Measurements from ENCODE around the gene FSCN2. TPM values are rescaled to one million over a fixed set of nuclear protein-coding genes. Genes with fewer than 3 reads are reported as not detected.

FSCN2 gene
- total RNA-seq, 2 experiments from 2014 or later: 0.21 to 0.50 TPM

GRCh38 chr17:81535007-81535328 is 6.8 kb downstream of the FSCN2 start:
- CTCF ChIA-PET: no interaction called here
- POLR2A ChIA-PET: no interaction called here

GRCh38 chr17:81535480-81536298 is 7.5 kb downstream of the FSCN2 start:
- POLR2A ChIA-PET: interaction anchor here (0.7 to 0.9 kb wide), 2 partner anchors 22 to 27 kb away, joined by 3 to 4 read pairs; no protein-coding TSS in a partner anchor
- CTCF ChIA-PET: interaction anchor here (1.0 kb wide), 1 partner anchor 17 kb away, joined by 4 read pairs; no protein-coding TSS in a partner anchor

DNA sequence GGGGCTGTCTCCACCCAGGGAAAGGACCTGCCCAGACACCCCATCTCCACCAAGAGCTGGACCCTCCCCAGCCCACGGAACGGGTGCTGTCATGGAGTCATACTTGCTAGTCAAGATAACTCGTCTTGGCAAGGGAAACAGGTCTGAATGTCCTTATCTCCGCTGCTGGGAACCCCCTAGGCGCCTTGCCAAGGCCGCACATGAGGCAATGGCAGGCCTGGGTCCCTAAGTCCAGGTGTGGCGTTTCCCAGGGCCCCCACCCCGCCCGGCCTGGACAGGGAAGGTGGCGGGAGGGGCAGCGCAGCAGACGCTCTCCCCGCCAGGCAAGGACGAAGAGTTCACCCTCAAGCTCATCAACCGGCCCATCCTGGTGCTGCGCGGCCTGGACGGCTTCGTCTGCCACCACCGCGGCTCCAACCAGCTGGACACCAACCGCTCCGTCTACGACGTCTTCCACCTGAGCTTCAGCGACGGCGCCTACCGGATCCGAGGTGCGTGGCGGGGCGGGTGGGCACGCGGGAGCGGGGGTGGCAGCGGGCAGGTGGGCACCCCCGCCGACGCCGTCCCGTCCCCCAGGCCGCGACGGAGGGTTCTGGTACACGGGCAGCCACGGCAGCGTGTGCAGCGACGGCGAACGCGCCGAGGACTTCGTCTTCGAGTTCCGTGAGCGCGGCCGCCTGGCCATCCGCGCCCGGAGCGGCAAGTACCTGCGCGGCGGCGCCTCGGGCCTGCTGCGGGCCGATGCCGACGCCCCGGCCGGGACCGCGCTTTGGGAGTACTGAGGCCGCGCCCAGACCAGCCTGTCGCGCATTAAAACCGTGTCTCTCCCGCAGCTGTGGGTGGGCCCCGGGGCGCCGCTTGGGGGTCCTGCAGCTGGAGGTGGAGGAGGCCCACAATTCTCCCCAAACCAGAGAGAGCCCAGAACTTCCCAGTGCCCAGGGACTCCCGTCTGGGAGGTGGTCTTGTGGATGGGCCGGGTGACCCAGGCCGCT is 8.4 kb downstream of the FSCN2 start:
- POLR2A ChIA-PET: interaction anchor here (0.7 to 0.9 kb wide), 2 partner anchors 23 to 28 kb away, joined by 3 to 4 read pairs; no protein-coding TSS in a partner anchor
- CTCF ChIA-PET: interaction anchor here (1.0 to 1.2 kb wide), 2 partner anchors 14 to 18 kb away, joined by 3 to 4 read pairs; no protein-coding TSS in a partner anchor

GRCh38 chr17:81537343-81537855 is 9.2 kb downstream of the FSCN2 start:
- ChIA-PET CTCF (interaction anchor here (1.2 kb wide), 1 partner anchor 13 kb away, joined by 3 read pairs; no protein-coding TSS in a partner anchor), POLR2A (interaction anchor here (0.7 to 1.1 kb wide), 2 partner anchors 15 to 22 kb away, joined by 3 to 4 read pairs; partner anchors contain the start of gene FAAP100)

- ChIA-PET CTCF (interaction anchor here (1.2 kb wide), 1 partner anchor 13 kb away, joined by 3 read pairs; no protein-coding TSS in a partner anchor), POLR2A (interaction anchor here (0.7 to 1.1 kb wide), 2 partner anchors 14 to 23 kb away, joined by 3 to 4 read pairs; partner anchors contain the start of gene FAAP100)
These were observed 9.8 kb downstream of the FSCN2 start for GRCh38 chr17:81537856-81538555.

DNA sequence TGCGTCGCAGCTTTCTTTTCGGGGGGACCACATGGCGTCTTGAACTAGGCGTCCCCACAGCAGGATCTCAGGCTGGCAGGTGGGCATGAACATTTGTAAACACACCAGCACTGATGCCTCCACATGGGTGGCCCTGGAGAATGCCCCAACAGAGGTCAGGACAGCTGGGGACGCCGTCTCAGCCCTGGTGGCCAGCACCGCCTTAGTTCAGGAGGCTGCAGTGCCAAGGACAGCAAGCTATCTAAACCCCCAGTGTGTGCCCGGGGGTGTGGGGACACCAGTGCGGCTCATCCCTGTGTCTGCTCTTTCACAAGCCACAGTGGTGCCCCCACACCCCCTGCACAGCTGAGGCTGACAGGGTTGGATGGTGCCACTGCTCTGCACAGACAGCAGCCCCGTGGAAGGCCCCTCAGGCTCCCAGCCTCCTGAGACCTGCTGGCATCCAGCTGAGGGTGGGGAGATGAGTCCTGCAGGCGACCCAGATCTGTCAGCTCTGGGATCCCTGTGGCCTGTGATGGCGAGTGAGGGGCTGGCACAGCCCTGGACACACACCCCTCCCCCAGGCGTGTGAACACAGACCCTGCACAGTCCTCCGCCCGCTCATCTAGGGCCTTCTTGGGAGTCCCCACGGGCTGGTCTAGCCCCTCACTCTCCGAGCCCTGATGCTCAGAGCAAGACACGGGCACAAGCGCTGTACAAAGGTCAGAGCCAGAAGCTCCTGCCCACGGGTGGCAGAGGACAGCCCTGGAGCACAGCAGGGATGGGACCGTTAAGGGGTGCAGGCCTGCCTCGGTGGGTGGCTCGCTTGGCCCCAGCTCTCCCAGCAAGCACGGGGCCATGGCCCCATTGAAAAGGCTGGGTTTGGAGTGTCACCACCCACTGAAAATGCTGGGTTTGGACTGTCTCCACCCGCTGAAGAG is 10.7 kb downstream of the FSCN2 start:
- CTCF ChIA-PET: no interaction called here

DNA sequence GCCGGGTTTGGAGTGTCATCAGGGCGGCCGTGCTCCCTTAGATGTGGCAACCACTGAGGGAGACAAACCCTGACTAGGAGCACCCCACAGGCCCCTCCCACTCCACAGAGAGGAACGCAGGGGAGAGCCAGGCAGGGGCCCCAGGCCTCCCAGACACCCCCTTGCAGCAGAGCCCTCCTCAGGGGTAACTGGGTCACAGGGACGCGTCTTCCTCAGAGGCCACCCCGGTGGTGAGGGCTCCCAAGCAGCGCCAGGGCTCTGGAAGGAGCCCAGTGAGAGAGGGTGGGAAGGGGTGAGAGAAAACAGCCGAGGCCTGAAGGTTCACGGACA is 11.4 kb downstream of the FSCN2 start:
- CTCF ChIA-PET: no interaction called here
- POLR2A ChIA-PET: no interaction called here

More for the DNA sequence above, 10.7 kb downstream of the FSCN2 start:
- POLR2A ChIA-PET: interaction anchor here (1.1 kb wide), 1 partner anchor 13 kb away, joined by 4 read pairs; the partner anchor contains the start of gene FAAP100

- POLR2A ChIA-PET: no interaction called here
- CTCF ChIA-PET: no interaction called here
These were observed 11.9 kb downstream of the FSCN2 start for GRCh38 chr17:81539961-81540675.

- POLR2A ChIA-PET: no interaction called here
- CTCF ChIA-PET: no interaction called here
These were observed 12.5 kb downstream of the FSCN2 start for GRCh38 chr17:81540676-81541027.

- ChIA-PET CTCF (no interaction called here), POLR2A (no interaction called here)
These were observed 12.9 kb downstream of the FSCN2 start for GRCh38 chr17:81541123-81541522.

GRCh38 chr17:81542431-81543338 is 14.5 kb downstream of the FSCN2 start:
- ChIA-PET POLR2A (interaction anchor here (1.0 kb wide), 1 partner anchor 9 kb away, joined by 4 read pairs; the partner anchor contains the start of gene FAAP100), CTCF (no interaction called here)

DNA sequence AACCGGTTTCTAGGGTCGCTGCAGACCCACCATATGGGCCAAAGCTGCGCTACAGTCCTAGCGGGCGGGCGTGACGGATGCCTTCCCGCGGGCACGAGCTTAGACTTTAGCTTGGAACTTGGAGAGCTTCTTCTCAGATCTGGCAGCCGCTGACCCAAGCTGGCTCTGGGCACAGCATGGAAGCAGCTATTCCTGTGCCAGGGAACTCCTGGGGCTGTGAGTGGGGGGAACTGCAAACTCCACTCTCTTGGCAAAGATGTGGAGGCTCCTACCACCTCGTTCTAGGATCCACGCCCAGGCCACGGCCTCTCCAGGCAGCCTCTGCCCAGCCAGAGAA is 15.1 kb downstream of the FSCN2 start:
- ChIA-PET POLR2A (interaction anchor here (1.0 kb wide), 1 partner anchor 9 kb away, joined by 4 read pairs; the partner anchor contains the start of gene FAAP100), CTCF (no interaction called here)

DNA sequence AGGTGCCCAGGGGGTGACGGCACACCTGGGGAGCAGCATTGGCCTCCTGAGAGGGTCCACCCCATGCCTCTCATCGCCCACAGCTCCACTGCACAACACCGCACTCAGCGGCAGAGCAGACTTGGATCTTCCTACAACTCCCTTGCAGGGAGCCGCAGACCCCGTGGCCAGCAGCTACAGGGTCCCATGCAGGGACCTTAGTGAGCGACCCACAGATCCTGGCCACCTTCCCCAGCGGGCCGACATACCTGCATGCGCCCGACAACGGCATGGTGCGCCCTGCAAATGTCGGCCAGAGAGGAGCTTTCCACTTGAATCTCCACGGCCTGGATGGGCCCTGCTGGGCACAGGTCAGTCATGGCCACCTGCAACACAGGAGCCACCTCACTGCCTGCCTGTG is 15.6 kb downstream of the FSCN2 start:
- ChIA-PET CTCF (no interaction called here), POLR2A (no interaction called here)

DNA sequence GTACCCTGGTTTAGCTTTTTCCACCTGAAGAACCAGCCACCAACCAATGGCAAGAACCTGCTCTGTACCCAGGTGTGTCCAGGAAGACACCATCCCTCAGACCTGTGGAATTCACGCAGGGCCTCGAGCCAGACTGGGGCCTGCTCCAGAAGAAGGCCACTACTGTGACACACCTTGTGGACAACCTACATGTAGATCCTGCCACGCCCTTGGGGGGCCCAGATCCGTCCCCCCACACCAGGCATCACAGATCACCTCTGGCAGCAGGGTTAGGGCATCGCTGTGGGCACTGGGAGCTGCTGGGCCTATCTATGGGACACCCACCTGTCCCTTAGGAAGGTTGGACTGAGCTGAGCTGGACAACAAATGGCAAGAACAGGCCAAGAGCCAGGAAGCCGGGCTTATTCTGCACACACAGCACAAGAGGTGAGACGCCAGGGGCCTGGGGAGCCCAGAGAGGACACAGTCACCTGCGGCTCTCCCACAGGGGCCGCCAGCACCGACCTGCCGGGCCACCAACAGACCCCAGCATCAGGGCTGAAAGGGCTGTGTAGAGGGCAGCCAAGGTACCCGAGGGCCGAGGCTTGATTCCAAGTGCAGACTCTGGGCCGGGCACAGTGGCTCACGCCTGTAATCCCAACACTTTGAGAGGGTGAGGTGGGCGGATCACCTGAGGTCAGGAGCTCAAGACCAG is 16.3 kb downstream of the FSCN2 start:
- POLR2A ChIA-PET: no interaction called here

DNA sequence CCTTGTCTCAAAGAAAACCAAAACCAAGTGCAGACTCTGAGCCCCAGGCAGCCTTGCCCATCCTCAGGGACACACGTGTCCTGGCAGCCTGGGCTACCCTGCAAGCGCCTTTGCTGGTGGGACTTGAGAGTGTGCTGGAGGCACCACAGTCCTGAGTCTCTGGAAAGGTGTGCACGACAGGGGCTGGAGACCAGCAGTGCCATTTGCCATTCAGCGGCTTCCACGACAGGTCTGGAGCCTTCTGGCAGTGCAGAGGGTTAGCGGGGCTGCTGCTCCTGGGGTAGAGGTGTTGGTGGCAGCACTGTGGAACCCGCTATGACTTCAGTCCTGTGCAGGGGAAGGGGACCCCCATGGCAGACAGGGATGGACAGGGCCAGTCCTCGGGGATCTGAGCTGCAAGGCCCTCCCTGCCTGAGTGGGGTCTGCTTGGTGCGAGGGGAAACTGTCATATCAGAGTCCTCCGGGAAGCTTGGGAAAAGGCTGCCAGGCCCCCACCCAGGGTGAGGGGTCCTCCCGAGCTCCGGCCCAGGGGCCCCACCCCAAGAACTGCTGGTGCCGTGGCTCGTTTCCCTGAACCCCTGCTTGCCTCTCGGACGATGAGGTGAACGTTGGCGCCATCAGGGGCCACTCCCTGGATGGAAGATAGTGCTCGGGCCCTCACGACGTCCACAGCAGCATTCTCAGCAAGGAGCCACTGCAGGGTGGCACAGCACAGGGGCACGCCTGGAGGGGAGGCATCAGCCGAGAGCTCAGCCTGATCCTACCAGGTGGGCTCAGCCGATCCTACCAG is 17.2 kb downstream of the FSCN2 start:
- ChIA-PET POLR2A (no interaction called here), CTCF (interaction anchor here (1.5 kb wide), 1 partner anchor 10 kb away, joined by 4 read pairs; no protein-coding TSS in a partner anchor)

More for the DNA sequence above, 16.3 kb downstream of the FSCN2 start:
- CTCF ChIA-PET: no interaction called here
